ENCODE measurements around the gene ADGB.
"Not testable (repeated sequence)": the region's sequence is repeated elsewhere in the genome, so short reads cannot be mapped to it uniquely, and the experiment has no call there.

The ADGB gene

GRCh38 chr6:146812811-146813321, 214.1 kb downstream of the ADGB start:
- H3K27ac ChIP-seq (ENCODE audit: insufficient read depth in 1 of 2, low read depth in 1 of 2, low read length in 2 of 2, poor library complexity in 1 of 2, severe bottlenecking in 2 of 2); H3K9me3 ChIP-seq (ENCODE audit: control extremely low read depth in 1 of 5, control insufficient read depth in 4 of 5, insufficient read depth in 2 of 5, low read depth in 1 of 5, low read length in 4 of 5); CTCF ChIA-PET; H3K36me3 ChIP-seq (ENCODE audit: control insufficient read depth in 4 of 4, insufficient read depth in 4 of 4, low read length in 3 of 4); H3K4me1 ChIP-seq (ENCODE audit: control extremely low read depth in 1 of 4, control insufficient read depth in 4 of 4, insufficient read depth in 4 of 4, low read length in 3 of 4); H3K4me3 ChIP-seq (ENCODE audit: control insufficient read depth in 1 of 7, extremely low read depth in 1 of 7, insufficient read depth in 4 of 7, low read depth in 2 of 7, low read length in 6 of 7); DNase-seq; H3K27me3 ChIP-seq (replicated peaks in 2 of 5; ENCODE audit: control insufficient read depth in 4 of 5, insufficient read depth in 5 of 5, low read length in 4 of 5); POLR2A ChIA-PET: not testable (repeated sequence)
- 100% methylated on average over 3 of the region's 6 CpGs for WGBS (ENCODE audit: insufficient coverage)

- peaks cover 0 to 5% (median 0%) of the 10 kb centered on the region in 4 experiments for H3K4me1 ChIP-seq (ENCODE audit: control extremely low read depth in 1 of 4, control insufficient read depth in 4 of 4, insufficient read depth in 4 of 4, low read length in 3 of 4)
- no peak overlapping the region for H3K4me3 ChIP-seq (ENCODE audit: control insufficient read depth in 1 of 7, extremely low read depth in 1 of 7, insufficient read depth in 4 of 7, low read depth in 2 of 7, low read length in 6 of 7)
- CTCF ChIA-PET = interaction anchor here (1.4 kb wide), 1 partner anchor 17 kb away, joined by 4 read pairs; no protein-coding TSS in a partner anchor
- no peak overlapping the region for H3K27ac ChIP-seq (ENCODE audit: insufficient read depth in 1 of 2, low read depth in 1 of 2, low read length in 2 of 2, poor library complexity in 1 of 2, severe bottlenecking in 2 of 2)
- H3K9me3 ChIP-seq (ENCODE audit: control extremely low read depth in 1 of 5, control insufficient read depth in 4 of 5, insufficient read depth in 2 of 5, low read depth in 1 of 5, low read length in 4 of 5) = no peaks in the 10 kb centered on the region
- WGBS (ENCODE audit: insufficient coverage) = 100% methylated on average over 1 of the region's 3 CpGs
- POLR2A ChIA-PET = no interaction called here
- no peaks in the 10 kb centered on the region for H3K27me3 ChIP-seq (replicated peaks in 2 of 5; ENCODE audit: control insufficient read depth in 4 of 5, insufficient read depth in 5 of 5, low read length in 4 of 5)
- H3K36me3 ChIP-seq (ENCODE audit: control insufficient read depth in 4 of 4, insufficient read depth in 4 of 4, low read length in 3 of 4) = no peaks in the 10 kb centered on the region
- DNase-seq = no peak
Observed at GRCh38 chr6:146813554-146813953, 214.8 kb downstream of the ADGB start.

DNA sequence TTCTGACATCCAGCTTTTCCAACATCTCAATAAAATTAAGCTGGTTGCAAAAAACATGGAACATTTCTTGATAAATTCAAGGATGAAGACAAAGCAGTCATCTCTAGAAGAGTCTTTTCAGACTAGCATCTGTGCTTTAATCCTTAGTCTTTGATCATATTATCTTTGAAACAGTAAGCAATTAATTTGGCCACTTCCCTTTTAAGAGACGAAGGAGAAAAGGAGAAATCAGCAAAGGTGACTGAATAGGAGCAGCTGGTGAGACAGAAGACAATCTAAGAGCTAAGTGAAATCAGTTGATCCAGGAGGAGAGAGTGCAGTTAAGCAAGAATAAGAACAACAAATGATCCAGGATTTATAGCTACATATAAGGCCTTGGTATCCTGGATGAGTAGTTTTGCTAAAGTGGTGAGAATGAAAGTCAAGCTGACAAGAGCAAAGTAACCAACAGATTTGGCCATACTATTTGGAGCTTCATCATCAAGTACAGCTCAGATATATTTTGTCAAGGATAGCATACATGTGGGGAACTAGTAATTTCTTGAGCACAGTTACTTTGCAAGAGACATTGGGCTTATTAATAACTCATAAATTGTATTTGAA, 215.5 kb downstream of the ADGB start:
- Histone ChIP-seq H3K27ac (ENCODE audit: insufficient read depth in 1 of 2, low read depth in 1 of 2, low read length in 2 of 2, poor library complexity in 1 of 2, severe bottlenecking in 2 of 2) (no peak overlapping the region), H3K36me3 (ENCODE audit: control insufficient read depth in 4 of 4, insufficient read depth in 4 of 4, low read length in 3 of 4) (no peaks in the 10 kb centered on the region), H3K4me1 (ENCODE audit: control extremely low read depth in 1 of 4, control insufficient read depth in 4 of 4, insufficient read depth in 4 of 4, low read length in 3 of 4) (peaks cover 0 to 5% (median 0%) of the 10 kb centered on the region in 4 experiments), H3K9me3 (ENCODE audit: control extremely low read depth in 1 of 5, control insufficient read depth in 4 of 5, insufficient read depth in 2 of 5, low read depth in 1 of 5, low read length in 4 of 5) (no peaks in the 10 kb centered on the region), H3K4me3 (ENCODE audit: control insufficient read depth in 1 of 7, extremely low read depth in 1 of 7, insufficient read depth in 4 of 7, low read depth in 2 of 7, low read length in 6 of 7) (no peak overlapping the region), H3K27me3 (replicated peaks in 2 of 5; ENCODE audit: control insufficient read depth in 4 of 5, insufficient read depth in 5 of 5, low read length in 4 of 5) (no peaks in the 10 kb centered on the region)
- DNase-seq = peak in 2 of 3 donors; percentile 11 to 21
- ChIA-PET POLR2A (no interaction called here), CTCF (interaction anchor here (0.9 to 1.4 kb wide), 2 partner anchors 16 to 19 kb away, joined by 3 to 4 read pairs; no protein-coding TSS in a partner anchor)
- WGBS (ENCODE audit: insufficient coverage) = 0% methylated on average over 1 of the region's 1 CpG

DNA sequence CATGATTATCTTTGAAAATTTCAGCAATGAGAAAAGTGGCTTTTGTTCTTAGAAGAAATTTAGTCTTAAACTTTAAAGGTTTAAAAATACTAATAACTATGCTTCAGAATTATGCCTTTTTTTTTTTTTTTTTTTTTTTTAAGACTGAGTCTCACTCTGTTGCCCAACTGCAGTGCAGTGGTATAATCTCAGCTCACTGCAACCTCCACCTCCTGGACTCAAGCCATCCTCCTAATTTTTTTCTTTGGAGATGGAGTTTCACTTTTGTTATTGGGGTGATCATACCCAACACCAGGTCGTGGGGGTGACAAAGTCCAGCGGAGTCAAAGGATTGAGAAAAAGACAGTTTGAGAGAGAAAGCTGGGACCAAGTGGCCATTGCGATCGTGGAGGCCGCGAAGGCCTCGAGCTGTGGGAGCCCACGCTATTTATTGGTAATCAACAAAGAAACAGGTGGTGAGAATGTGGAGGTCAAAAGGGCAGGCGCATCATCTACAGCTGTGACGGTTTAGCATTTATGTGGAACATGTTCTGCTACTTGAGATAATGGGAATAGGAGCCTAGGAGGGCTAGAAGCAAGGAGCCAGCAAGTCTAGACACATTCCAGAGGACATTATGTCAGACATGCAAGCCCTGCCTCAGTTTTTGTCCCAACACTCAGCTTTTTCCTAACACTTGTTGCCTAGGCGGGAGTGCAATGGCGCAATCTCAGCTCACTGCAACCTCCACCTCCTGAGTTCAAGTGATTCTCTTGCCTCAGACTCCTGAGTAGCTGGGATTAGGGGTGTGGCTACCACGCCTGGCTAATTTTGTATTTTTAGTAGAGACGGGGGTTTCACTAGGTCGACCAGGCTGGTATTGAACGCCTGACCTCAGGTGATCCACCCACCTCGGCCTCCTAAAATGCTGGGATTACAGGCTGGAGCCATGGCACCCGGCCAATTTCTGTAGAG, 217.0 kb downstream of the ADGB start:
- POLR2A ChIA-PET; H3K4me1 ChIP-seq (ENCODE audit: control extremely low read depth in 1 of 4, control insufficient read depth in 4 of 4, insufficient read depth in 4 of 4, low read length in 3 of 4); H3K4me3 ChIP-seq (ENCODE audit: control insufficient read depth in 1 of 7, extremely low read depth in 1 of 7, insufficient read depth in 4 of 7, low read depth in 2 of 7, low read length in 6 of 7); H3K27ac ChIP-seq (ENCODE audit: insufficient read depth in 1 of 2, low read depth in 1 of 2, low read length in 2 of 2, poor library complexity in 1 of 2, severe bottlenecking in 2 of 2); H3K9me3 ChIP-seq (ENCODE audit: control extremely low read depth in 1 of 5, control insufficient read depth in 4 of 5, insufficient read depth in 2 of 5, low read depth in 1 of 5, low read length in 4 of 5); H3K27me3 ChIP-seq (replicated peaks in 2 of 5; ENCODE audit: control insufficient read depth in 4 of 5, insufficient read depth in 5 of 5, low read length in 4 of 5); H3K36me3 ChIP-seq (ENCODE audit: control insufficient read depth in 4 of 4, insufficient read depth in 4 of 4, low read length in 3 of 4); DNase-seq: not testable (repeated sequence)
- CTCF ChIA-PET = interaction anchor here (0.9 kb wide), 1 partner anchor 21 kb away, joined by 3 read pairs; no protein-coding TSS in a partner anchor
- WGBS (ENCODE audit: insufficient coverage) = 92% methylated on average over 10 of the region's 18 CpGs

DNA sequence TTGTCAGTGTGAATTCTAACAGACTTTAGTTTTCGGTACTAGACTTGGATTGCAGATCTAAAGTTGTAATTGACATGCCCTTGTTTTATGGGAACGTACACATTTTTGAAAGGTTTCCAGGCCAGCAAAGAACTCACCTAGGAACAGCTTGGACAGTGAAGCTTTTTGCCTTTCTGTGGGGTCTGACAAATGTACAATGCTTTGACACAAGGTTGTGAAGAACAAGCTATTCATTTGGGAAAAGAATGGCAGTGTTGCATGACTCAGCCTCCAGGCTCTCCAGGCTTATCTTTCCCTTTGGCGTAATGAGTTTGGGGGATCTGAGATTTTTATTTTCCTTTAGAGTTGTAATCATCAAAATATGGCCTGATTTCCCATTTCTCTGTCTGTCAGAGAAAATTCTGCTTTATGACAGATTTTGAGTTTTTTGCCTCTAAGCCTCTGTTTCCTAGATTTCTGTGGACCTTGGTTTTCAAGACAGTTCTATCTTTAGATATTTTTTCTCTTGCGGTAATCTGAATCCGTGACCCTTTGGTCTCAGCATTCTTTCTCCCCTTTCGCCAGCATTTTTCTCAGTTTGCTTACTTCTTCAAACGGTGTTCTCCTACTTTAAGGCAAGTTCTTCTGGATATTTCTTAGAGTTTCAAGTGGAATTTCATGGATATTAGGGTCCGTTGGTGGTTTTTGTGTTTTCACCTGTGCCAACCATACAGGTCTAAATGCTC, 221.0 kb downstream of the ADGB start:
- ChIA-PET CTCF (no interaction called here), POLR2A (no interaction called here)
- WGBS (ENCODE audit: insufficient coverage) = 96% methylated on average over 2 of the region's 8 CpGs

GRCh38 chr6:146827216-146827928, 228.6 kb downstream of the ADGB start:
- DNase-seq = no peak
- H3K36me3 ChIP-seq (ENCODE audit: control insufficient read depth in 4 of 4, insufficient read depth in 4 of 4, low read length in 3 of 4) = no peaks in the 10 kb centered on the region
- H3K9me3 ChIP-seq (ENCODE audit: control extremely low read depth in 1 of 5, control insufficient read depth in 4 of 5, insufficient read depth in 2 of 5, low read depth in 1 of 5, low read length in 4 of 5) = peaks cover 0 to 5% (median 2%) of the 10 kb centered on the region in 5 experiments
- H3K27ac ChIP-seq (ENCODE audit: insufficient read depth in 1 of 2, low read depth in 1 of 2, low read length in 2 of 2, poor library complexity in 1 of 2, severe bottlenecking in 2 of 2) = no peak overlapping the region
- POLR2A ChIA-PET = no interaction called here
- no peak overlapping the region for H3K4me3 ChIP-seq (ENCODE audit: control insufficient read depth in 1 of 7, extremely low read depth in 1 of 7, insufficient read depth in 4 of 7, low read depth in 2 of 7, low read length in 6 of 7)
- CTCF ChIA-PET = no interaction called here
- no peaks in the 10 kb centered on the region for H3K4me1 ChIP-seq (ENCODE audit: control extremely low read depth in 1 of 4, control insufficient read depth in 4 of 4, insufficient read depth in 4 of 4, low read length in 3 of 4)
- WGBS (ENCODE audit: insufficient coverage) = 50% methylated on average over 2 of the region's 4 CpGs
- no peaks in the 10 kb centered on the region for H3K27me3 ChIP-seq (replicated peaks in 2 of 5; ENCODE audit: control insufficient read depth in 4 of 5, insufficient read depth in 5 of 5, low read length in 4 of 5)

More for the DNA sequence above, 221.0 kb downstream of the ADGB start:
- H3K4me3 ChIP-seq (ENCODE audit: control insufficient read depth in 1 of 7, extremely low read depth in 1 of 7, insufficient read depth in 4 of 7, low read depth in 2 of 7, low read length in 6 of 7) = no peak overlapping the region
- H3K27ac ChIP-seq (ENCODE audit: insufficient read depth in 1 of 2, low read depth in 1 of 2, low read length in 2 of 2, poor library complexity in 1 of 2, severe bottlenecking in 2 of 2) = no peak overlapping the region
- H3K36me3 ChIP-seq (ENCODE audit: control insufficient read depth in 4 of 4, insufficient read depth in 4 of 4, low read length in 3 of 4) = no peaks in the 10 kb centered on the region
- no peak for DNase-seq
- no peaks in the 10 kb centered on the region for H3K27me3 ChIP-seq (replicated peaks in 2 of 5; ENCODE audit: control insufficient read depth in 4 of 5, insufficient read depth in 5 of 5, low read length in 4 of 5)
- H3K9me3 ChIP-seq (ENCODE audit: control extremely low read depth in 1 of 5, control insufficient read depth in 4 of 5, insufficient read depth in 2 of 5, low read depth in 1 of 5, low read length in 4 of 5) = peaks cover 0 to 5% (median 0%) of the 10 kb centered on the region in 5 experiments
- H3K4me1 ChIP-seq (ENCODE audit: control extremely low read depth in 1 of 4, control insufficient read depth in 4 of 4, insufficient read depth in 4 of 4, low read length in 3 of 4) = no peaks in the 10 kb centered on the region
